GM12801 (cell line): ENCODE data around the gene UNC5CL.

Experiments
- CTCF ChIP-seq: IDR thresholded peaks from one replicate; pipeline ENCODE4 v1.5.1; 2011; ENCODE audit warnings: control low read depth; ENCODE audit not compliant: insufficient read length; ENCODE audit errors: extremely low read depth

The UNC5CL gene

GRCh38 chr6:41051873-41052272, 12.9 kb upstream of the UNC5CL start:
- no peak for TF ChIP-seq CTCF

- no peak for TF ChIP-seq CTCF
Measured at GRCh38 chr6:41050536-41050935, 11.5 kb upstream of the UNC5CL start.

GRCh38 chr6:41049955-41050354, 10.9 kb upstream of the UNC5CL start:
- no peak for TF ChIP-seq CTCF

- no peak for TF ChIP-seq CTCF
Measured at GRCh38 chr6:41049521-41049920, 10.5 kb upstream of the UNC5CL start.

- no peak for TF ChIP-seq CTCF
Measured at GRCh38 chr6:41047745-41048732, 9.0 kb upstream of the UNC5CL start.

DNA sequence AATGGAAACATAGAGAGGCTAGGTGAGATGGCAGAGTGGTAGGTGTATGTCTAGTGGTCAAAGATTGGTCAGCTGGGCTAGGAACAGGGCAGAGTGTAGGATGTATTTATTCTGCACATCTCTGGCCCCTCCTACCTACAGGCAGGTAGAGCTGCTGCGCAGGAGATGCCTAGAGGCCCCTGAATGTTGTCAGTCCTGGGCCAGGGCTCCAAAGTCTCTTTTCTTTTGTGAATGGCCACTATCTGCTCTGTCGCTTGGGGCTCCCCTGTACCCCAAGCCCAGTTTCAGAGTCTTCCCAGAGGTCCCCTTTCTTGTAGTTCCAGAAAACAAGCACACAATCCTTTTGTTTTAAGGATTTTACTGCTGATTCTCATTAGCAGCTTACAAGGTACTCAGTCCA, 8.3 kb upstream of the UNC5CL start:
- no peak for TF ChIP-seq CTCF

GRCh38 chr6:41046084-41046483, 7.1 kb upstream of the UNC5CL start:
- TF ChIP-seq CTCF: no peak
